GM18498 (cell line): ENCODE results near the gene SAP30.

ENCODE experiments used
- ATAC-seq: cut with Tn5 transposase; IDR thresholded peaks from one replicate; pipeline ENCODE4 v1.9.1; 2021; ENCODE audit warnings: mild to moderate bottlenecking, moderate library complexity; ENCODE audit not compliant: unreplicated experiment

Gene SAP30

GRCh38 chr4:173414456-173414855, 43.7 kb downstream of the SAP30 start:
- ATAC-seq: no peak

GRCh38 chr4:173415092-173415491, 44.3 kb downstream of the SAP30 start:
- ATAC-seq: no peak

DNA sequence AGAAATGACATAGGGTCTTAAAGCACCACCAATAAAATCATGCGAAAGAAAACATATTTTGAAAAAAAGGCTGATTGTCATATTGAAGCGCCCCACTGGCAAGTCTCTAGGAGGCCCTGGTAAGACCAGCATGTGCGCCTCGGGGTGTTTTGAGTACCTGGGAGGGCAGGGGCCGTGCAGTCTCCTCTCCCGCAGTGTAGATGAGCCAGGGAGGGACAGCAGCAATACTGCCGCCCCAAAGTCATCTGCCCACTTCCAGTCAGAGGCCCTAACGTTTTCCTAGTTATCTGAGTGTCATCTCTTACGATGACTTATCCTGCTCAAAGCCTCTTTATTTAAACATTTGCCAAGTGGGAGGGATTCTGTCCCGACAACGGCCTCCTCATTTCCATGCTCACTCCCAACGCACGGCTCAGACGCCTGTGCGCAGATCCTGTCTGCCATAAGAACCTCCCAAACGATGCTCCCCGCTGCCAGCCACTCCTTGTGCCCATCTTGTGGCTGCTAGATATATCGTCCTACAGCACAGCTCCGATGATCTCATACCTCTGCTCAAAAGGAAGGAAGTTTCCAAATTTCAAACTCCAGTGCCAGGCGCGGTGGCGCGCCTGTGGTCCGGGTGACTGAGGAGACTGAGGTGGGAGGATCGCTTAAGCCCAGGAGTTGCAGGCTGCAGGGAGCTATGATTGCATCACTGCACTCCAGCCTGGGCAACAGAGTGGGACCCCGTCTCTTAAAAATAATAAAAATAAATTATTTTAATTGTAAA, 45.3 kb downstream of the SAP30 start:
- no peak for ATAC-seq

DNA sequence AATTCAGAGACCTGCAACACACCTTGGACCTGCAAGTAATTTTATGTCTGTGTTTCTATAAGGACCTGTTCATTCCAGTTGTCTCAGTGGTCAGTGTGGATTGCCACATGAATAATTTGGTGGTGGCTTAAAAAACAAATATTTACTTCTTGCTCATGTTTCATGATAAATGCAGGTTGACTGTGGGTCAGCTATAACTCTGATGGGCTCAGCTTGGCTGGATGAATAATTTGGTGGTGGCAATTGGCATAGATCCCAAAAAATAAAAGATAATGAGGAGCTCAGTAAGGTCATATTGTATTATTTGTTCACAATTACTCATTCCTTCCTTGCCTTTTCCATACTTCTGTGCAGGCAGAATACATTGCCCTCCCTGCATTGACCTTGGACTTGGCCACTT, 47.1 kb downstream of the SAP30 start:
- no peak for ATAC-seq

- no peak for ATAC-seq
Observed at GRCh38 chr4:173418639-173419038, 47.9 kb downstream of the SAP30 start.

DNA sequence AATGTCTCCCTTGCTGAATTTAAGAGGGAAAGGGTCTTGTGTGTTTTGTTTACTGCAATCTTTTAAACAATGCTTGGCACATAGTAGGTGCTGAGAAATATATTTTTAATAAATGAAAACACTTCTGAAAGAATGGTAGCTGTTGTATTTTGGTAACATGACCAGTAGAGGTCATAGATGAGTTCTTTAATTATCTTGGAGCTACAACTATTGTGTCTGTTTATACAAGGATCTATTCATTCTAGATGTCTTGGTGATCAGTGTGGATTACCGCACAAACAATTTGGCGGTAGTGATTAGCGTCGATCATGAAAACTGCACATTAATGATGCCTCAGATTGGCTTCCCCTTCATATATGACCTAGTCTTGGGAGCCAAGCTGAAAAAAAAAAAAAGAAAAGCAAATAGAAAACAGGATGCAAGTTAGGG, 49.6 kb downstream of the SAP30 start:
- peak; percentile 69 for ATAC-seq

DNA sequence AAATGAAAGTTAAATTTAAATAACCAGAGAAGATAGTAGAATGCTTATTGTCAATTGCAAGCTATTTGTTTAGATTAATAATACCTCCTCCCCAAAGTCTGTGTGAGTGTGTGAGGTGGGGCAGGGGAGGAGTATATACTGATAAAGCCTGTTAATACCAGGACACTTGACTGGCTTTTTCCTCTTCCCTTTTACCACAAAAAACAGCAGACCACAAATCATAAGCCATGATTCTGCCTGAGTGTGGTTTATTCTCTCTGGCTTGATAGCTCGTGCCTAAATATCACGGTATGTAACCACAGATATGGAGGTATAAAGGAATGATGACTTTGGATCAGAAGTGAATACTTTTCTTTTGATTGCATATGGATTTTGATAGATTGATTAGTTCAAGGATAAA, 50.0 kb downstream of the SAP30 start:
- no peak for ATAC-seq

DNA sequence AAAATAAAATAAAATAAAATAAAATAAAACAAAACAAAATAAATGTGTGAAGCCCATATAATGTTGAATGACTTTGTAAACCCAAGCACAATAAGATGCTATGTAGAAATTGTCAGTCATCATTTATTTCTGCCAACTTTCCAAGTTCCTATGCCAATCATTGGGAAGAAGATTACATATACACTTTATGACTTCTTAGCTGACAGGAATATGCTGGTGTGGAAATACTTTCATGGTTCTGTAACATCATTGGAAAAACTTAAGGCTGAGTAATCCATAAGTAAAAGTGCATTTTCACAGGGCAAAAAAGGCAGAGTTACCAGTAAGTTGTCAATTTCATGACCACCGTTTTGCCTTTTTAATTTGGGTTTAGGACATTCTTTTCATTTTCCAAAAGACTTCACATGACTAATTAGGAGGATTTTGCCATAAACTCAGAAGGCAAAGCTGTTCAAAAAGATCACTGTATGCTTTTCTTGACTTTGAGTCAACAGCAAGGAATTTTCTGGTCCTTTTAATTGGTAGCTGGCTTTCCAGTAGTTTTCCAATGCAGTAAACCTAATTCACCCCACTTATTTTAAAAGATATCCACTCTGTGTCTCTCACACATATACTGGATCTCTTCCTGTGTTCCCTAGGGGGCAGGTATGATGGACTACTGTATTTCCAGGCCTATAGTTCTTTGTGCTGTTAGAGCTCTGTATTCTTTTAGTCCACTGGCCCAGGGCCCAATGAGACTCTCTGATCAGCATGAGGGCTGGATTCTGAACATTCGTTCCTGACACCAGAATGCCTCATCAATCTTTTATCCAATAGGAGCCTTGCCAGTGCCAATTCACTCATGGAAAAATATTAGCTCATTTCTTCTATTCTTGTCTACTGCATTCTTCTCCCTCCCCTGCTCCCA, 54.4 kb downstream of the SAP30 start:
- no peak for ATAC-seq

DNA sequence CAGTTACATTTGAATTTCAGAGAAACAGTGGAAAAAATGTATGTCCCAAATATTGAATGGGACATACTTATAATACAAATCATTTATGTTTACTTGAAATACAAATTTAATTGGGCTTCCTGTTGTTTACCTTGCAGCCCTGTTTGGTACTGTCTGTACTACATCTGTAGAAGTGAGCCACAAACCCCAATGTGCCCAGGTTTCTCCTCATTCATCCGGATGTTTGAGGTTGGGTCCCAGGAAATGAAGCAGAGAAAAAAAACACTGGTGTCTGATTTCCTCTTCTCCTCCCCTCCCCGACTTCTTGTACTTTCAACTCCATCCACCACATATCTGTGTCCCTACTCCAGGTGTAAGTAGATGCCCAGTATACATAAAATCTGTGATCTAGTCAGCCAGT, 55.3 kb downstream of the SAP30 start:
- no peak for ATAC-seq
